NCI-H146 treated with DMSO at 0.1 percent for 48 hours (cell line): ENCODE measurements around the gene BICDL2.

Experiments
- DNase-seq: peaks from one replicate; lab custom pipeline; 2025; ENCODE audit not compliant: unreplicated experiment; lab: John Stamatoyannopoulos, UW

BICDL2 gene

DNA sequence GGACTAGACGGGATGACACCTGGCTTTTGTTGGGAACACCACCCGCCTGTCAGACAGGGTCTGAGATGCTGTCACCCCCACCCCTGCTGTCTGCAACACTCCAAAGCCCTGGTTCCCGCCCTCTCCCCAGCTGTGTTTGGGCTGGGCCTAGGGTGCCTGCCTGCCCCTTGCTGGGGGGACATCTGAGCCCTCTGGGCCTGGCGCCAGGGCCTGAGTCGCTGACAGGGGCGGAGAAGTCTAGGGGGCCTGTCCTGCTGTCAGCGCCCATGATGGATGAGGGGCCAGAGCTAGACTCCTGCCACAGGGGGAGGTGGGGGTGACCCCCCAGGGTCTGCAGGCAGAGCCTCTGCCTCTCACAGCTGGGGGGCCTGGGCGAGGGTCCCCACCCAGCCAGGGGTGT, 48.9 kb downstream of the BICDL2 start:
- DNase-seq: no peak

DNA sequence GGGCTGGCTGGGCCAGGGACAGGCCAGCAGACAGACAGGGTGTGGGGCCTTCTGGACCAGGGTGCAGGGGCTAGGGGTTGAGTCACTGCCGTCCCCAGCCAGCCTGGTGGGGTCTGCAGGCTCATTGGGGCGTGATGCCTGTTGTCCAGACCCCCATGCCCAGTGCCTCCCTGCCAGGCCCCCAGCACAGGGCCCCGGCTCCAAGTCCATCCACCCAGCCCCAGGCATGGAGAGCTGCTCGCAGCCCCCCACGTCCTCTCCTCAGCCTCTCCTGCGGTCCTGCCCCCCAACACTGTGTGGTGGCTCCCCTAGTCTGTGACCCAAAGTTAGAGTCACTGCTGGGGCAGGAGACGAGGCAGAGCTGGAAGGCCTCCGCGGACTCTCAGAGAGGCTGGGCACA, 49.5 kb downstream of the BICDL2 start:
- no peak for DNase-seq

DNA sequence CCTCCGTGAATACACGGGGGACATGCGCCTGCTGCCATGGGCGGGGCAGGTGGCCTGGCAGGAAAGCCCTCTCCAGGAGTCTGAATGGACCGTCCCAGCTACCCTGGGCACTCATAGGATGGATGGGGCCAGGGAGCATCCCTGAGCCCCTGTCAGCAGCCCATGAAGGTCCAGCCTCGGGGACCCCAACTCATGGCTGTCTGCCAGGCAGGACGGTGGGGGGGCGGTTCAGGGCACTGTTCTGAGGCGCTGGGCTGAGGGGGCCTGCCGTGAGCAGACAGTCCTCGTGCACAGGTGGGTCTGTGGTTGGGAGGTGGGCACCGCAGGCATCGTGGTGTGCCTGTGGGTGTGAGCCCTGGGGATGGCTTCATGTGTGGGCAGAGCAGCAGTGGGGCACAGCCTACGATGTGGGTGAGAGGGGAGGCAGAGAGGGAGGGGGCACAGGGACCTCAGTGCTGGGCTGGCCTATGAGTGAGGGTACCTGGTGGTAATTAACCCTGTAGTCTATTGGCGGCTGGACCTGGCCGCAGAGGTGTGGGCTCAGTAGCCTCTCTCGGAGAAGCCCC, 50.0 kb downstream of the BICDL2 start:
- DNase-seq: no peak

DNA sequence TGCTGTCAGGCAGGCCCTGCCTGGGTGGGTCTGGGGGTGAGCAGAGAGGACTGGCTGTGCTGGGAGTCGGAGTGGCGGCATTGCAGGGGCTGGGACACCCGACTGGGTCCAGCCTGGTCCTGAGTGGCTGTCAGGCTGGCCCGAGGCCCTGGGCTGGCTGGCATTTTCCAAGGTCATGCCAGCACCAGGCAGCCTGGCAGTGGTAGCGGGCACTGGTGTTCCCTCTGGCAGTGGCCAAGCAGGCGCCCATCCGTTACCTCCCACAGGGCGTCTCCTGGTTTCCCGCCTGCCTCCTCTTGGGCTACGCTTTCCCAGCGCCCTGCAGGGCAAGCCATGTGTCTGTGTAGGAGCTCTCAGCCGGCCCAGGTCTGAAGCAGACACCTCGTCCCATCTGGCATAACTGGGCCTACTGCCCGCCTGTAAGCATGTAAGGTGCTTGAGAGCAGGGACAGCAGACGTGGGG, 50.8 kb downstream of the BICDL2 start:
- DNase-seq: no peak

DNA sequence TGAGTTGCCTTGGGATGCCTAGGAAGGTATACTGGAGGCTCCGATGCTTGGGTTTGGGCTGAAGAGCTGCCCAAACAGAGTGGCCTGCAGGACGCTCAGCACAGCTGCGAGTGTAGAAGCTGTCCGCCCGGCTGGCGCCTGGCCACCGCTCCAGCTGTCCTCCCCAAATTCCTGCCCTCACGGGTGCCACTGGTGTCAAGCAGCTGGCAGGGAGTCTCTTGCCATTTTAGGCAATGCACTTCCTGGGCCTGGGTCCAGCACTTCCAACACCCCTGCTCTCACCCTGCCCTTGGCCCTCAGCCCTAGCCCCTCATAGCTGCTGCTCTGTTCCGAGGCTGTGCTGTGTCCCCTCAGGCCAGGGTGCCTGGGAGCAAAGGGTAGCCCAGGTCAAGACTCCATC, 51.3 kb downstream of the BICDL2 start:
- no peak for DNase-seq

DNA sequence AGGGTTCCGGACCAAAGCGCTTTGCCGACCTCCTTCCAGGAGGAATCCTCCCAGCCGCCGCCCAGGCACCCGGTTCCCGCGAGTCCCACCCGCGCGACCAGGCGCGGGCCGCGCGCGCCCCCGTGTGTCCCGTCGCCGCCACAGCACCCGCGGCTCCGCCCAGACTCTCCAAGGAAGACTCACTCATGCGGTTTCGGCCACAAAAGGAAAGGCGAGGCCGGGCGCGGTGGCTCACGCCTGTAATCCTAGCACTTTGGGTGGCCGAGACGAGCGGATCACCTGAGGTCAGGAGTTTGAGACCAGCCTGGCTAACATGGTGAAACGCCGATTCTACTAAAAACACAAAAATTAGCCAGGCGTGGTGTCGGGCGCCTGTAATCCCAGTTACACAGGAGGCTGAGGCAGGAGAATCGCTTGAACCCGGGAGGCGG, 53.0 kb downstream of the BICDL2 start:
- peak; percentile 72 for DNase-seq

DNA sequence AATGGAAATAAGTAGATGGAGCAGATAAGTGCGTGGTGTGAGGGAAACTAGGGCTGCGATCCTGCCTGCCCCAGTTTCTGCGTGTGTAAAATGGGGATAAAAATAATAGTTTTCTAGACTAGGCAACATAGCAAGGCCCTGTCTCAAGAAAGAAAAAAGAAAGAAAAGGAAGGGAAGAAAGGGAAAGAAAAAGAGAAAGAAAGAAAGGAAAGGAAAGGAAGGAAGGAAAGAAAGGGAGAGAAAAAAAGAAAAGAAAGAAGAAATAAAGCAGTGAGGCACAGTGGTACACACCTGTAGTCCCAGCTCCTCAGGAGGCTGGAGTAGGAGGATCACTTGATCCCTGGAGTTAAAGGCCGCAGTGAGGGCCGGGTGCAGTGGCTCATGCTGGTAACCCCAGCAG, 54.3 kb downstream of the BICDL2 start:
- no peak for DNase-seq

DNA sequence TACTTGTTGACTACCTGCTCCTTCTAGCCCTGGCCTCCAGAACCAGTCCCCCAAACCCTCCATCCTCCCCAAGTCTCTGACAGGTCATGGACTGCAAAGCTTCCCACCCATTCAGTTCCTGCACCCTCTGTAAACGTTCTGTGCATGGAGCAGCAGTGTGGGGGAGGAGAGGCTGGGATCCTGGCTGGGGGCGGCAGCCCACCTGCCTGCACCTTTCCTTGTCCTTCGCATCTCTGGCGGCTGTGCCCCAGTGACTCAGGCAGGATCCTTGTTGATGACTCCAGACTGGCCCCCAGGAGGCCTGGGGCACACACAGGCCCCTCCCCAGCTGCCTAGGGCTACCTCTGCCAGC, 54.9 kb downstream of the BICDL2 start:
- DNase-seq: no peak

DNA sequence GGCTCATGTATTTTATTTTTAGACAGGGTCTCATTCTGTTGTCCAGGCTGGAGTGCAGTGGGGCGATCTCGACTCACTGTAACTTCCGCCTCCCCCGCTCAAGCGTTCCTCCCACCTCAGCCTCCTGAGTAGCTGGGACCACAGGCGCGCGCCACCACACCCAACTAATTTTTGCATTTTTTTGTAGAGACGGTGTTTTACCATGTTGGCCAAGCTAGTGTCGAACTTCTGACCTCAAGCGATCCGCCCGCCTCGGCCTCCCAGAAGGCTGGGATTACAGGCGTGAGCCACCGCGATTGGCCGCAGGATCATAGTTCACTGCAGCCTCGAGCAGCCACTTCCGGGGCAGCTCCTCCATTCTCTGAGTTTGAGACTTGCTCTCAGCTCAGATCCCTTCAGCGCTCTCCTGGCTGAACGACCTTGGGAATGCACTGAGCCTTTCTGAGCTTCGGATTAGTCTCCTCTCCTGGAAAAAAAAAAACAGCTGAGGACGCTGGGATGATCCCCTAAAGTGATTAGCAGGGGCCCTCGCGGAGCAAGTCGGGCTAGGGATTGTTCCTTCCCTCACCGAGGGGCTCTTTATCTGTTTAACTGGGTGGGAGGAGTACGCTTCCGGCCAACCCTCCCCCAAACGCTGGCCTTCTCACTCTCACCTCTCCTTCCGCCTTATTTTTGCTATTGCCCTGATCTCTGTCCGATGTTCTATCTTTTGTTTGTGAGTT, 55.4 kb downstream of the BICDL2 start:
- no peak for DNase-seq

DNA sequence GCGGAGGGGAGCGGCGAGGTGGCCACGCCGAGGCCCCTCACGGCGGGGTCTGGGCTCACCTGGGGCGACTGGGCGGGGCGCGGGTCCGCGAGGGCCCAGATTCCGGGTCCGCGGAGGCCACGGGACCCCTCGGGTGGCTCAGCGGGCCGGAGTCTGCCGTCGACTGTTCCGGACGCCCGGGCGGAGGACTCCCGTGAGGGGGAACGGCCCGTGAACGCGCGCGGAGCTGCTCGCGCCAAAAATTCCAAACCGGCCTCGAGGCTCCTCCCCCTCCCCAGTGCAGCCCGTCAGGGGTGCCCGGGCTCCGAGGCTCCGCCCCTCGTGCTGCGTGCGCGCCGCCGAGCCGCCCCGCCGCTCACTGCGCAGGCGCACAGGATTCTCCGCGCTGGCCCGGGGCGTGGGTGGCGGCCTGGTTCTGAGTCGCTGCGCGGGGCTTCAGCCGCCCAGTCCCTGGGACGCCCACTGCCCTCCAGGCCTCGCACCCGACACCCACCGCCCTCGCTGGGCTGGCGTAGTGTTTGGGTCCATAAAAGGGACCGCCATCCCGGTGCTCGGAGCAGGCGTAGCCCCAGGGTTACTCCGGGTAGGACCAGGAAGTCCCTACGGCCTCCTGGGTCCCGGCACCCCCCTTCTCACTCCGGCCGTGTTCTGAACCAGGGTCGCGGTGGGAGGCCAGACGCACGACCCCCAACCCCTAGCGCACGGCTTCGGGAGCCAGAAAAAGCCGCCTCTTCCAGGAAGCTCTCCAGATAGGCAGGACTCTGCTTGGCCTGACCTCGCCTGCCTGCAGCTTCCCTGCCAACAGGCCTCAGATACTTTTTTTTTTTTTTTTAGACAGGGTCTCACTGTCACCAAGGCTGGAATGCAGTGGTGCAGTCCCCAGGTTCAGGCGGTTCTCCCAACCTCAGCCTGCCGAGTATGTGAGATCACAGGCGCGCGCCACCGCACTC, 56.2 kb downstream of the BICDL2 start, which contains the start of gene PKMYT1:
PKMYT1 (minus strand) TSS at position 220 of the 950 bp plus-strand sequence. CDS start 789 bp downstream, outside the sequence.
- DNase-seq: peak; percentile 70

DNA sequence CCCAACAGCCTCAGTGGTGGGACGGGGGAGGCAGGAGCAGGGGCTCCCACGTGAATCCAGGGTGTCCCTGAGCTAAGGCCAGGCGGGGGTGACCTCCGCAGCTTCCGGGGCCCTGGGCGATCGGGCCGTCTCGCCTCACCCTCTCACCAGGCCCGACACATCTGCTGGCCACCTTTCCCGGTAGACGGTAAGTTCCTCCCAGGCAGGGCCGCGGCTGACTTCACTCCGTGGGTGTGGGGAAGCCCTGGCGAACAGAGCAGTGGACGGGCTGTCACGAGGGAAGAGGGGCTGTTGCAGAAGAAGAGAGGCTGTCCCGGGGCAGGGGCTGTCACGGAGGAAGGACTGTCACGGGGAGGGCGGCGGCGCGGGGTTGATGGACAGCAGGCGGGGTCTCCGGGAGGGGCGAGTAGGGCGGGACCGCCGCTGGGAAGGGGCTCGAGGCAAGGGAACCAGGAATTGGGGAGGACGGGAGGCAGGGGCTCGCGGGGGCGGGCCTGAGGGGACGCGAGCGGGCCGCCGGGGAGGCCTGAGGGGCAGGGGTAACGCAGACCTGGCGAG, 57.0 kb downstream of the BICDL2 start:
- no peak for DNase-seq
